Vagina (tissue), 2 donors: ENCODE measurements around the gene KAZN. TPM values are rescaled to one million over a fixed set of nuclear protein-coding genes. Genes with fewer than 3 reads are reported as not detected.

Experiments
- DNase-seq, 2 donors: peaks; one replicate each; pipeline ENCODE4 v3.0.0-alpha.2; 2017; ENCODE audit errors: extremely low spot score in 2 of 2
- H3K27ac ChIP-seq: fragments of 200-600 bp; sonication (generic); one replicate; pipeline ENCODE4 v1.5.1; 2019
- H3K27me3 ChIP-seq: fragments of 200-600 bp; sonication (generic); one replicate; pipeline ENCODE4 v1.5.1; 2019
- H3K36me3 ChIP-seq, 2 donors: fragments of 200-600 bp; sonication (generic); one replicate each; pipeline ENCODE4 v1.5.1; 2017 to 2019
- H3K4me1 ChIP-seq: fragments of 200-600 bp; sonication (generic); one replicate; pipeline ENCODE4 v1.5.1; 2019
- H3K4me3 ChIP-seq, 2 donors: fragments of 200-600 bp; sonication (generic); 1 replicate in 1 of 2; 2 replicates in 1 of 2; pipeline ENCODE4 v1.5.1; 2016 to 2019
- H3K9me3 ChIP-seq: fragments of 200-600 bp; sonication (generic); one replicate; pipeline ENCODE4 v1.5.1; 2019
- POLR2A ChIP-seq, 2 donors: fragments of 450-650 bp; IDR thresholded peaks; one replicate each; pipeline ENCODE4 v1.6.1; 2017; ENCODE audit warnings: antibody characterized with exemption in 2 of 2, mild to moderate bottlenecking in 2 of 2, moderate library complexity in 2 of 2
- POLR2AphosphoS5 ChIP-seq, 2 donors: sonication (generic); formaldehyde crosslinking; IDR thresholded peaks; one replicate each; pipeline ENCODE4 v1.9.0; 2017; ENCODE audit warnings: antibody characterized with exemption in 2 of 2, mild to moderate bottlenecking in 2 of 2, low read depth in 1 of 2; ENCODE audit not compliant: insufficient read depth in 1 of 2
- intact Hi-C: fragments of 100-400 bp; cut with DNase I; formaldehyde crosslinking; loops from one replicate; pipeline ENCODE4 v1.15.1; 2023
- total RNA-seq: library from RNA; depleted of rRNA; stranded (reverse); fragments of >200 nt; gene quantifications from one replicate; pipeline ENCODE4 v1.2.3, GENCODE V29; 2016
- TF ChIP-seq, protein P1 (sequence below), 3 experiments: fragments of 450-650 bp in 2 of 3; fragments of 200-600 bp in 1 of 3; sonication (generic) in 1 of 3; IDR thresholded peaks; one replicate each; pipeline ENCODE4 v1.5.1; 2017 to 2019; ENCODE audit warnings: antibody characterized with exemption in 3 of 3, mild to moderate bottlenecking in 2 of 3, moderate library complexity in 2 of 3

KAZN gene
- total RNA-seq, 1 donor from 2014 or later, result 29.5 TPM

DNA sequence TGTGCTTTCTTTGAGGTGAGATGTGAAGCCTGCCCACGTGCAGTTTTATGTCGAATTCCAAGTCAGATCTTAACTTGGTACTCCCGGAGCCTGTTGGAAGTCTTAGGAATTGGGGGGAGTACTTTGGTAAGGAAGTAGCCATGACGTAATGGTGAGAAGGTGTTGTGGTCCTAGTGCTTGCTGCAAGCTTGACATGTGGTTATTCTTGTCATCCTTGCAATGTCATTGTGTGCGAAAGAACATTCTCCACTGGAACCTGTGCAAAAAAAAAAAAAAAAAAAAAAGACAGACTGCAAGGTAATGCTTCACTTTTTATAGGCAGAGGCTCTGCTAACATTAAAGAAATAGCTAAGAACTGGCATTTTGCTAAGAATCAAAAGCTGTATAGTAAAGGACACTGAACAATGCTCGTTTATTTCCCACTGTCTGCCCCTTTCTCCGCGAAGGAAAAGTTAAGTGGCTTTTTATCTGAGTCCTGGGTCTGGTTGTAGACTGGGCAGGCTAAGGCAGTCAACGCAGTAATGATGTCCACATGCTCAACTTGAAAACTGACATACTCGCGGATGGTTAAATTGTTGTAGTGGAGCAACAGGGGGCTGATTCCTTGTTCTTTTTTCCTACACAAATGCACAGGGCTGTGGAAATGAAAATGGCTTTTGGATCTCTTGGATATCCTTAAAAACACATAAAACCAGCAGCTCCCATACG, 2.1 kb downstream of the KAZN start:
- intact Hi-C loops, result loop anchor here (5.0 kb wide), 1 partner anchor 623 kb away; no protein-coding TSS in a partner anchor
- TF ChIP-seq POLR2A (IDR thresholded peaks at IDR 0.05) (no peak), POLR2AphosphoS5 (IDR thresholded peaks at IDR 0.05; ENCODE audit: insufficient read depth in 1 of 2, low read depth in 1 of 2) (no peak)
- TF ChIP-seq, protein P1, sequence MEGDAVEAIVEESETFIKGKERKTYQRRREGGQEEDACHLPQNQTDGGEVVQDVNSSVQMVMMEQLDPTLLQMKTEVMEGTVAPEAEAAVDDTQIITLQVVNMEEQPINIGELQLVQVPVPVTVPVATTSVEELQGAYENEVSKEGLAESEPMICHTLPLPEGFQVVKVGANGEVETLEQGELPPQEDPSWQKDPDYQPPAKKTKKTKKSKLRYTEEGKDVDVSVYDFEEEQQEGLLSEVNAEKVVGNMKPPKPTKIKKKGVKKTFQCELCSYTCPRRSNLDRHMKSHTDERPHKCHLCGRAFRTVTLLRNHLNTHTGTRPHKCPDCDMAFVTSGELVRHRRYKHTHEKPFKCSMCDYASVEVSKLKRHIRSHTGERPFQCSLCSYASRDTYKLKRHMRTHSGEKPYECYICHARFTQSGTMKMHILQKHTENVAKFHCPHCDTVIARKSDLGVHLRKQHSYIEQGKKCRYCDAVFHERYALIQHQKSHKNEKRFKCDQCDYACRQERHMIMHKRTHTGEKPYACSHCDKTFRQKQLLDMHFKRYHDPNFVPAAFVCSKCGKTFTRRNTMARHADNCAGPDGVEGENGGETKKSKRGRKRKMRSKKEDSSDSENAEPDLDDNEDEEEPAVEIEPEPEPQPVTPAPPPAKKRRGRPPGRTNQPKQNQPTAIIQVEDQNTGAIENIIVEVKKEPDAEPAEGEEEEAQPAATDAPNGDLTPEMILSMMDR (IDR thresholded peaks at IDR 0.05), result no peak
- Histone ChIP-seq H3K9me3 (no peaks in the 10 kb centered on the region), H3K4me3 (no peak overlapping the region), H3K36me3 (no peaks in the 10 kb centered on the region), H3K27me3 (no peaks in the 10 kb centered on the region), H3K27ac (peak overlapping the region; percentile 33), H3K4me1 (peaks cover 32% of the 10 kb centered on the region)
- no peak for DNase-seq

DNA sequence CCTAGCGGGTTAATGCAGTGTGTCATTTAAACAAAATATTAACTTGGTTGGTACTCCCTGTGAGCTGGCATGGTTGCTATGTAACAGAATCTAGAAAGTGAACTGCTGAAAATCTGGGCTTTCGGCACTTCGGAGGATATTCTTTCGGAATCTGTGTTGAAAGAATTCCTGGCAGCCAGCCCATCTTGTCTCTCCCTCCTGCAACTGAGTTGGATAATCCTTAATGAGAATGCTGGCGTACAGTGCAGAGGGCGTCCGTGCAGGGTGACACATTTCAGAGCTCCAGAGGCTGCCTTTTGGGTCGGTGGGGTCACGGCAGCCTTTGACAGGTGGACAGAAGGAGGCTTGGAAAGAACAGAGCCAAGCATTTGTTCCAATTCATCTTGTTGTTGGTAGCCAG, 3.7 kb downstream of the KAZN start:
- Histone ChIP-seq H3K27me3 (no peaks in the 10 kb centered on the region), H3K9me3 (no peaks in the 10 kb centered on the region), H3K36me3 (no peaks in the 10 kb centered on the region), H3K4me1 (peaks cover 32% of the 10 kb centered on the region), H3K27ac (peak overlapping the region; percentile 40), H3K4me3 (no peak overlapping the region)
- intact Hi-C loops, result loop anchor here (5.0 kb wide), 1 partner anchor 625 kb away; no protein-coding TSS in a partner anchor
- TF ChIP-seq, protein P1 (IDR thresholded peaks at IDR 0.05), result no peak
- TF ChIP-seq POLR2AphosphoS5 (IDR thresholded peaks at IDR 0.05; ENCODE audit: insufficient read depth in 1 of 2, low read depth in 1 of 2) (no peak), POLR2A (IDR thresholded peaks at IDR 0.05) (no peak)
- no peak for DNase-seq

DNA sequence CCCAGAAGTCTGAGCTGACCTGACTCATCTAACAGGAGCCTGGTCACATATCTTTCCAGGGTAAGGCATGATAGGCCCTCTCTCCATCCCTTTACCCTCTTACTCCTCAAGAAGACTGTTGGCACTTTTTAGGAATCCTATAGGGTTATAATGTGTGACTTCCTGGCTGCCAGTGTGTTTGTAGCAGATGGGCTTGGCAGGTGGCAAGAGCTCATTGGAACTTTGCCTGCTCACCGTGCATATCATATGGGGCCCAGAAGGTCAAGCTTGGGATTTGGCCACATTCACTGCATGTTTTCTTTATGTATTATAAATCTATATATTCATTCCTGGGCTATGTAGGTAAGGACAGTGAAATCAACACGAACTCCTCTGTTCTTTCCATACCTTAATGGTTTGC, 5.2 kb downstream of the KAZN start:
- no peaks in the 10 kb centered on the region for H3K27me3 ChIP-seq
- intact Hi-C loops, result loop anchor here (5.0 kb wide), 1 partner anchor 626 kb away; no protein-coding TSS in a partner anchor
- TF ChIP-seq, protein P1 (IDR thresholded peaks at IDR 0.05), result no peak
- TF ChIP-seq POLR2A (IDR thresholded peaks at IDR 0.05), result no peak
- TF ChIP-seq POLR2AphosphoS5 (IDR thresholded peaks at IDR 0.05; ENCODE audit: insufficient read depth in 1 of 2, low read depth in 1 of 2), result no peak

DNA sequence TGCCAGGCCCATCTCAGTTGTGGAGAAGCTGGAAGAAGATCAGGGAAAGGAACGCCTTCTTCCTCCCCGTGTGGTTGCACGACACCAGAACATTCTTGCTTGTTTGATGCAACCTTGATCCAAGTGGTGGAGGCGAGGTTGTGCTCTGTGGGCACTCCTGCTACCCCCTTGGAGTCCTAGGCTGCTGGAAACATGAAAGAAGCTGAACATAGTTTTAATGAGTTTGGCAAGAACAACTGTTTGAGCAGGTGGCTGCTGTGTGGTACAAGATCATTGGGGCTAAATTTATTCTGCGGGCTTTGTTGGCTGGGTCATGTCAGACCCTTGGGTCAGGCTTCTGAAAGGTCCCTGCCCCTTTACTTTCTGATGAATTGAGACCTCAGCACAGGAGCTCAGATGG, 5.9 kb downstream of the KAZN start:
- Histone ChIP-seq H3K4me3 (no peak overlapping the region), H3K9me3 (no peaks in the 10 kb centered on the region), H3K4me1 (peaks cover 14% of the 10 kb centered on the region), H3K27ac (no peak overlapping the region), H3K27me3 (no peaks in the 10 kb centered on the region), H3K36me3 (no peaks in the 10 kb centered on the region)
- no peak for DNase-seq
- TF ChIP-seq, protein P1 (IDR thresholded peaks at IDR 0.05), result no peak
- TF ChIP-seq POLR2A (IDR thresholded peaks at IDR 0.05), result no peak
- TF ChIP-seq POLR2AphosphoS5 (IDR thresholded peaks at IDR 0.05; ENCODE audit: insufficient read depth in 1 of 2, low read depth in 1 of 2), result no peak
- intact Hi-C loops, result loop anchor here (5.0 kb wide), 1 partner anchor 627 kb away; no protein-coding TSS in a partner anchor

More for the DNA sequence above, 5.2 kb downstream of the KAZN start:
- Histone ChIP-seq H3K4me1 (peaks cover 20% of the 10 kb centered on the region), H3K9me3 (no peaks in the 10 kb centered on the region), H3K27ac (no peak overlapping the region), H3K4me3 (no peak overlapping the region), H3K36me3 (no peaks in the 10 kb centered on the region)
- DNase-seq, result no peak

DNA sequence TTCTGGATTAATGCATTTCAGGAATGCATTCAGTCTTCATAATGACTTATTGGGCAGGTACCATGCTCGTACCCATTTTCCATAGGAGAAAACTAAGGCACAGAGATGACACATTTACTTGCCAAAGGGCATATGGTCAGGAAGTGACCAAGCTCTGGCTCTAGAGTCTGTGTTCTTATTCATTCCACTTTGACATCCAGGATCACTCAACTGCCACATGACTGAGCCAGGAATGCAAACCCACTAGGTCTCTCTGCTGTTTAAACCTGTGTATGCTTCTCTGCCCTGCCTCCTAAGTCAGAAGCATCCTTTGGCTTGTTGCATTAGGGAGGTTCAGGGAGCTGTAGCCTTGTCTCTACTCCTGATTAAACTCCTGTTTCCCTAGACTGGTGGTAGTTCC, 7.5 kb downstream of the KAZN start:
- TF ChIP-seq POLR2A (IDR thresholded peaks at IDR 0.05) (no peak), POLR2AphosphoS5 (IDR thresholded peaks at IDR 0.05; ENCODE audit: insufficient read depth in 1 of 2, low read depth in 1 of 2) (no peak)
- TF ChIP-seq, protein P1 (IDR thresholded peaks at IDR 0.05), result no peak
- intact Hi-C loops, result no loop called here
- H3K4me3 ChIP-seq, result no peak overlapping the region
- H3K27ac ChIP-seq, result no peak overlapping the region
- no peak for DNase-seq
- H3K27me3 ChIP-seq, result no peaks in the 10 kb centered on the region
- H3K36me3 ChIP-seq, result no peaks in the 10 kb centered on the region
- peaks cover 11% of the 10 kb centered on the region for H3K4me1 ChIP-seq
- no peaks in the 10 kb centered on the region for H3K9me3 ChIP-seq
